Measurements from ENCODE around the gene KLHL42.
"Not testable (repeated sequence)": the region's sequence is repeated elsewhere in the genome, so short reads cannot be mapped to it uniquely, and the experiment has no call there.

The KLHL42 gene

GRCh38 chr12:27817766-27818165 lies 37.7 kb downstream of the KLHL42 start:
- DNase-seq (ENCODE audit: low spot score), result no peak

DNA sequence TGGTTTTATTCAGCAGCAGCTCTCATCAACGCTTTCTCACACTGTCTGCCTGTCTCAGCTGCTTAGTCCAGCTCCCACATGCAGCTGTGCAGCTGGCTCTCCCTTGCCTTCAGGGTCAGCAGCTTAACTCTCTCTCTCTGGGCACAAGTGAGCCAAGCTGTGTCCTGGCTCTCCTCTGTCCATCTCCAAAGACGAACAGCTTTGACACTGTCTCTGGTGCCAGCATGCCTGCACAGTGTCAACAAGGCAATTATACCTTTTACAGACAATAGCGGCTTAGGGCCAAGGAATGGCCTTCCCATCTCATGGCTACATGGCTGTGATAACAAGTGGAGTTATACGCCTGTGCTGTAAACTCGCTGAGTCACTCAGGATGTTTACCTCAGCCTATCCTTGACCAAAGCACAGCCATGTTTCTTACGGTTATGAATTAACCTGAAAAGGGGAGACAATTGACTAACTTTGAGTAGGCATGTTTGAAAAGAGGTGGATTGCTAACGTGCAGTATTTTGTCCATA lies 38.4 kb downstream of the KLHL42 start:
- no peak for DNase-seq (ENCODE audit: low spot score)

- DNase-seq (ENCODE audit: low spot score), result no peak
Observed at GRCh38 chr12:27820564-27820963, 40.5 kb downstream of the KLHL42 start.

- DNase-seq (ENCODE audit: low spot score), result peak; percentile 77
Observed at GRCh38 chr12:27821259-27821973, 41.4 kb downstream of the KLHL42 start.

DNA sequence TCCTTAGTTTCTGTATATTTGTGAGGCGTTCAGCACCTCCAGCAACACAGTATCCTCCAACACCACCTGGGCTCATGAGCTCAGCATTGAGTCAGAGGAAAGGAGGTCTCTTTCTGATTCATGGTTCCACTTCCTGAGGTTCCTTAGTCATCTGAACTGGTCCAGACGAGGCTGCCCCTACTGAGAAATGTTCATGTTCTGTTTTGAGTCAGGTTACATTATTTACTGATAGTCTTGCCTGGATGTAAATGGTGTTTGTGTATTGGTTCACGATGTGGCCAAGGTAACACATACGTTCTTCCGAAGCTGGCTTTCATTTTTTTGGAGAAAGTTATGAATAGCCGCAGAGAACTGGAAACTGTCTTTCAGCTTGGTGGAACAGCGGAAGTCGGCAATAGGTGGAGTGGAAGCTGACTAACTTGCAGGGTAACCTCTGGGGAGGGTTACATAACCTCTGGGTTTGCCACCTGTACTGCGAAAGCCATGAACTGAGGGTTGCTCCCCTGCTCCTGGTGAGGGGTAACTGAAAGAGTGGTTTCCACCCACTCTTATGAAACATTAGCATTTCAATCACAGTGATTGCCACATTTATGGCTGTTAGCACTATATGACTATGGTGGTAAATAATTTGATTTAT lies 42.2 kb downstream of the KLHL42 start:
- no peak for DNase-seq (ENCODE audit: low spot score)

DNA sequence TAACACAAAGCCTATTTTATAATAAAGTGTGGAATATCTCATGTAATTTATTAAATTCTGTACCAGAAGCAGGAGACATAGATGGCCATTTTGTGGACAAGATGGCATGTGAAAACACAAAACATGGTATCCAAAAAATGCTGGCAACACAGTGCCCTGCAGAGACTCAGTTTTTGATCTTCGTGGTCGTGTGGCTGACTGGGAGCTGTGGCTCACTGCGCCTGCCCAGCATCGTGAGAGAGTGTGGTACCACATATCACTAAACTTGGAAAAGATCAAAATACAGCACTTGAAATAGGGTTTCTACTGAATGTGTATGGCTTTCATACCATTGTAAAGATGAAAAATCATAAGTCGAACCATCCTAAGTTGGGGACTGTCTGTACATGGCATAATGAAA lies 43.0 kb downstream of the KLHL42 start:
- DNase-seq (ENCODE audit: low spot score), result no peak

DNA sequence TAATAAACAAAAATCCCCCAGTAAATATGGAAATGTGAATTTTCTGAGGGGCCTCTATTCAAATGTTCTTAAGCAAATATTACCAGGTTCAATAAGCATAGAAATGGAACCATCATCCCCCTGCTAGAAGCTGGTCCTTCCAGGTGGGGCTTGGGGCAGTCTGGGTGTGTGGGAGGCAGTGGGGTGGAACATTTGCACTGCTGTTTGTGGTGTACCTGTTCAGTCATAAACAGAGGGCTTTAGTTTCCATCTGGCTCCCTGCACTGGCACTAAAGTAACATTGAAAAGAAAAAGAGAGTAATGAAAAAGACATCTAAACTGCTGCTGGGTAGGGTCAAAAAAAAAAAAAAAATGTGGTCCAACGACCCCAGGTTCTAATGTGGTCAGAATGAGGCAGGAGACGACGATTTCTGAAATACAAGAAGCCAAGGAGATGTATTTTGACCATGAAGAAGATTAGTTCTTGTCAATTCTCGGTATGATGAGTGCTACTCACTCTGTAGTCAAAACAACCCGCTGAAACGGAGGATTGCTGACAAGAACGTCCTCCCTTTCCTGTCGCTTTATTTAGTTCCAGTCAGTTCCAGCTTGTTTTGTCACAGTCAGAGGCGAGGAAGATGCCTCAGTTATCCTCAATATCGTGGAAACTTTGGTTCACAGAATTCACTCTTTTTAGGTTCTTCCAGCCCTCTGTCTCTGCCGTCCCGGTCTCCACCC lies 44.3 kb downstream of the KLHL42 start:
- no peak for DNase-seq (ENCODE audit: low spot score)

- DNase-seq (ENCODE audit: low spot score), result no peak
Observed at GRCh38 chr12:27826076-27826475, 46.0 kb downstream of the KLHL42 start.

GRCh38 chr12:27828196-27828595 lies 48.2 kb downstream of the KLHL42 start:
- DNase-seq (ENCODE audit: low spot score), result peak; percentile 70

DNA sequence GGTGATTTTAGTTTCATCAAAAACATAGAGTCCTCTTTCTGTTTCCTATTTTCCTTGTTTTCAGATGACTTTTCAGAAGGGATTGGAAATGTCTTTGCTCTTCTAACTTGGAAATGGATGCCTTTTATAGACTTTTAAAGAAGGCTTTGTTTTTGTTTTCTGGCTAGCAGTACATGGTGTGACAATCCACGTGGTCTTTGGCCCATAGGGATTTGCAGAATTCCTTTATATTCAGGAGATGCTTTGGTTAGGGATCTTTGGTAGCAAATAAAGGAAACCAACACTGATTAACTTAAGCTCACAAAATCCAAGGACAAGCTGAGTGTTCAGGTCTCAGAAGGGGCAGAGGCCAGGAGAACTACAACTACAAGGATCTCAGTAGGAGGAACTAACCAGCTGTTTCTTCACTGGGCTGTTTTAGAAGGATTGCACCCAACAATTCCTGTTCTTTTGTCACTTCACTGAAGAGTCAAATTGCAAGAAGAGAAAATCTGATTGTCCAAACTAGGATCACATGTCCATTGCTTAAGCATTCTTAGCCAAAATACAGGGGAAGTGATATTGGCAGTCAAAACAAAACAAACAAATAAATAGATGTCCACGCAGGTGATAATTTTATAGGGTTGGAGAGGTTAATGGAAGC lies 58.6 kb downstream of the KLHL42 start:
- peak; percentile 56 for DNase-seq (ENCODE audit: low spot score)

DNA sequence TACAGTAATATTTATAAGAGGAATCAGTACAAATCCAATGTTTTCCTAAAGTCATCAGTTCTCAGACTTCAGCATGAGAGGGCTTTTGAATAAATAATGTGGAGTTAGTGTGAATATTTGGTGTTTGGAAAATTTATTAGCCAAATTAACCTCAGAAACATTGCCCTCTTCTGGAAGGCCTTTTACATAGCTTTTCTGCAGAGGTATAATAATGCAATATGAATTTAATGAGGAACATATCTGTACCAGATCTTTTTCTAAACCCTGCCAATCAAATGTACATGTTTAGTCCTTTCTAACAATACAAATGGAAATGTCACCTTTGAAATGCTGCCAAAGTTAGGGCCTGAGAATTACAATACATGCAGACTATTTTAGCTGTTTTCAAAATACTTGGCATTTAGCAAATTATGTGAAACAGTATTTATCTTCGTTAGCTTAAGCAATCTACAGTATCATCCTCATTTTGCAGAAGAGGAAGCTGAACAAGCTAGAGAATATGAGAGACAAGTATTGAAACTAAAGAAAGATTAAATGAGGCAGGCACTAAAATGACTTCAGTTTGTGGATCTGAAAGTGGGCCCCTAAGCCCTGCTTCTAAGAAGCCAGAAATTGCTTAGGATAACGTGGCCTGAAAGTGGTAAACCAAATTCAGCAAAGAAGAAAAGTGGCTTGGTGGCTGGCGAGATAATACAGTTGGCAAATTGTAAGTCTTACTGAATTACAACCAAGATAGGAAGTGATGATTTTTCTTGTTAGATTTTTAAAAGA lies 60.4 kb downstream of the KLHL42 start:
- no peak for DNase-seq (ENCODE audit: low spot score)

GRCh38 chr12:27841392-27841882 lies 61.4 kb downstream of the KLHL42 start:
- peak; percentile 30 for DNase-seq (ENCODE audit: low spot score)

GRCh38 chr12:27843714-27844245 lies 63.7 kb downstream of the KLHL42 start:
- no peak for DNase-seq (ENCODE audit: low spot score)

- DNase-seq (ENCODE audit: low spot score), result no peak
Observed at GRCh38 chr12:27844366-27845090, 64.5 kb downstream of the KLHL42 start.

DNA sequence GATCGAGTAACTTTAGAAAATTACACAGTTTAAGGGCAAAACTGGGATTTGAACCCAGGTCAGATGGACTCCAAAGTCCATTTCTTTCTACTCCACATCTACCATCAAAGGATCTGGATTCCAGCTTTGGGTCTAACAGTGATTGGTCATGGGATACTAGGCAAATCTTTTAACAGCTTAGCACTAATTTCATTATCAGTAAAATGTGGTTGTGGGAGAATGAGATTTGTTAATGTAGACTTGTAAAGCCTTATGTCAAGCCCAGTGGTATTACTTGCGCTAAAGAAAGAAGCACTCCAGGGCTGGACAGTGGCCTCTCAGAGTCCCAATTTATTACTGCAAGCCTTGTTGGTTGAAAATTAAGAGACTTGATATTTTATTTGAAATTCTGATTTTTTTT lies 65.2 kb downstream of the KLHL42 start:
- DNase-seq (ENCODE audit: low spot score), result no peak

DNA sequence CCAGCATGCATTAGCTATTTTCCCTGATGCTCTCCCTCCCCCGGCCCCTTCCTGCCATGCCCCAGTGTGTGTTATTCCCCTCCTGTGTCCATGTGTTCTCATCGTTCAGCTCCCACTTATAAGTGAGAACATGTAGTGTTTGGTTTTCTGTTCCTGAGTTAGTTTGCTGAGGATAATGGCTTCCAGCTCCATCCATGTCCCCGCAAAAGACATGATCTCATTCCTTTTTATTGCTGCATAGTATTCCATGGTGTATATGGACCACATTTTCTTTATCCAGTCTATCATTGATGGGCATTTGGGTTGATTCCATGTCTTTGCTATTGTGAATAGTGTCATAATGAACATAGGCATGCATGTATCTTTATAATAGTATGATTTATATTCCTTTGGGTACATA lies 65.7 kb downstream of the KLHL42 start:
- not testable (repeated sequence) for DNase-seq (ENCODE audit: low spot score)

GRCh38 chr12:27847293-27847692 lies 67.3 kb downstream of the KLHL42 start:
- not testable (repeated sequence) for DNase-seq (ENCODE audit: low spot score)

- DNase-seq (ENCODE audit: low spot score), result no peak
Observed at GRCh38 chr12:27851311-27851710, 71.3 kb downstream of the KLHL42 start.

DNA sequence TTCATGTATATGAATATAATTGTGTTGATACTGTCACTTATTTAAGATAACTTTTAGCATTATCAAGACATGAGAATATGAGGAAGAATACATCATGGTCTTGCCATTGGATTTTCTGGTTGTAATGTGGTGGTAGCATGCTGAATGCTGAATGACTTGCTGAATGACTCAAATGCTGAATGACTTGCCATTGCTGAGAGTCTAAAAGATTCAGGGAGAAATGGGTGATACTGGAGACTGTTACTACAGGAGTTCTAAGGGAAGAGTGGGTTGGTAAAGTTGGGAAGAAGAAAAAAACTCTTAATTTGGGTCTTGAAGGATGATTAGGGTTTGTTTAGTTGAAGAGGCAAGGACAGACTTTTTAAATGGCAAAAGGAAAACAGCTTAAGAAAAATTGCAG lies 72.1 kb downstream of the KLHL42 start:
- DNase-seq (ENCODE audit: low spot score), result no peak

All from COLO829 (cell line).